ENCODE measurements around the gene CNTNAP5.

Gene CNTNAP5

DNA sequence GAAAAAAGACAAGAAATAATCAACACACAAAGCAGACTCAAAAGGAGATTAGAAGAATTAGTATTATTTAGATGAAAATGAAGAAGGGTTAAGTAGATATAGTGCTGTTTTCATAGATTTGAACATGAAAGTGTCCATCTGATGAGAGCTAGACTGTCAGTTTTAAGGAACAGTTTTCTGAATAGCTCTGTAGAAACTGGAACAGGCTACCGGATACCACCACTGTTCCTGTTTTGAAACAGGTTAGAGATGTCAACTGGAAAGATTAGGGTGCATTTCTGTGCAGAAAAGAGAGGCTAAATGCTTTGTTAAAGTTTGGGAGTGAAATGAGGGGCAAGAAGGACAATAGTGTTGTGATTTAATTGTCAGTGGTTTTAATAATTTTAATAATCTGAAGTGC lies 908.8 kb downstream of the CNTNAP5 start:
- no peak for DNase-seq

- no peak for DNase-seq
These were observed 928.8 kb downstream of the CNTNAP5 start for GRCh38 chr2:124953921-124954320.

DNA sequence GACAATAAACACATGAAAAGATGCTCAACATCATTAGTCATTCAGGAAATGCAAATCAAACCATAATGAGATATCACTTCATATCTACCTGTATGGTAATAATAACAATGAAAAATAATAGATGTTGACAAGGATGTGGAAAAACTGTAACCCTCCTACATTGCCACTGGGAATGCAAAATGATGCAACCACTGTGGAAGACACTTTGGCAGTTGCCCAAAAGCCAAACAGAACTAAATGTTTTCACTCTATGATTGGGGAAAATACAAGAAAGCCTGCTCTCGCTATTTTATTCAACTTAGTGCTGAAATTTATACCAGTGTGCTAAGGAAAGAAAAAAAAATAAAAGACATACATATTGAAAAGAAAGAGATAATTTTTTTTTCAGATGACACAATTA lies 934.5 kb downstream of the CNTNAP5 start:
- no peak for DNase-seq

GRCh38 chr2:124961132-124961531 lies 936.0 kb downstream of the CNTNAP5 start:
- no peak for DNase-seq
